SK-N-SH (cell line): Measurements from ENCODE around the gene SLC1A7. TPM values are rescaled to one million over a fixed set of nuclear protein-coding genes. Genes with fewer than 3 reads are reported as not detected.

ENCODE experiments used
- CTCF ChIA-PET: fragments of 300-600, 350-600 bp; formaldehyde crosslinking; extraction: SDS; loops from one replicate; lab custom pipeline; 2021; lab: Yijun Ruan, JAX
- POLR2A ChIA-PET: fragments of 350-600 bp; sonication (Branson Sonifier 250); formaldehyde crosslinking; extraction: SDS; loops from one replicate; lab custom pipeline; 2020; ENCODE audit warnings: antibody characterized with exemption, inconsistent platforms; lab: Yijun Ruan, JAX
- DNase-seq: peaks from one replicate; pipeline ENCODE4 v3.0.0; 2012
- H2AFZ ChIP-seq: fragments of 200-600 bp; sonication (generic); 2 replicates; pipeline ENCODE4 v1.8.1; 2016; ENCODE audit warnings: antibody characterized with exemption, mild to moderate bottlenecking, low read depth
- H3F3A ChIP-seq: fragments of 200-600 bp; sonication (generic); replicated peaks from 2 replicates; pipeline ENCODE3; 2016; ENCODE audit warnings: antibody characterized with exemption, mild to moderate bottlenecking; ENCODE audit not compliant: insufficient read depth
- H3K27ac ChIP-seq, 2 experiments: fragments of 200-500 bp in 1 of 2; fragments of 200-600 bp in 1 of 2; sonication (Bioruptor generic) in 1 of 2; sonication (generic), shearing (Covaris generic) in 1 of 2; 2 replicates each; pipeline versions ENCODE4 v1.5.1 to v1.6.1; 2014 to 2016; ENCODE audit warnings: low read depth in 2 of 2, inconsistent platforms in 1 of 2, low read length in 1 of 2, mild to moderate bottlenecking in 1 of 2, mixed read lengths in 1 of 2
- H3K27me3 ChIP-seq: fragments of 200-600 bp; sonication (generic), shearing (Covaris generic); 2 replicates; pipeline ENCODE4 v1.6.1; 2016; ENCODE audit warnings: mixed run types; ENCODE audit not compliant: insufficient read depth
- H3K36me3 ChIP-seq, 2 experiments: fragments of 200-500 bp in 1 of 2; fragments of 200-600 bp in 1 of 2; sonication (Bioruptor generic) in 1 of 2; sonication (generic) in 1 of 2; replicated peaks in 1 of 2; 2 replicates each; pipeline versions ENCODE3 to v1.5.1; 2014 to 2016; ENCODE audit warnings: low read length in 1 of 2, mild to moderate bottlenecking in 1 of 2; ENCODE audit not compliant: insufficient read depth in 2 of 2, control insufficient read depth in 1 of 2
- H3K4me1 ChIP-seq, 2 experiments: fragments of 200-500 bp in 1 of 2; fragments of 200-600 bp in 1 of 2; sonication (Bioruptor generic) in 1 of 2; sonication (generic), shearing (Covaris generic) in 1 of 2; 2 replicates each; pipeline versions ENCODE4 v1.5.1 to v1.6.1; 2014 to 2016; ENCODE audit warnings: low read depth in 1 of 2, low read length in 1 of 2, mixed run types in 1 of 2; ENCODE audit not compliant: insufficient read depth in 2 of 2, control insufficient read depth in 1 of 2
- H3K4me2 ChIP-seq: fragments of 200-600 bp; sonication (generic), shearing (Covaris generic); 2 replicates; pipeline ENCODE4 v1.6.1; 2017; ENCODE audit warnings: mixed run types
- H3K4me3 ChIP-seq, 2 experiments: fragments of 200-500 bp in 1 of 2; fragments of 200-600 bp in 1 of 2; sonication (Bioruptor generic) in 1 of 2; sonication (generic), shearing (Covaris generic) in 1 of 2; 2 replicates each; pipeline versions ENCODE4 v1.5.1 to v1.8.1; 2014 to 2016; ENCODE audit warnings: low read depth in 2 of 2, inconsistent platforms in 1 of 2, low read length in 1 of 2, mild to moderate bottlenecking in 1 of 2, mixed read lengths in 1 of 2, moderate library complexity in 1 of 2
- H3K79me2 ChIP-seq: fragments of 200-600 bp; sonication (generic); 2 replicates; pipeline ENCODE4 v1.8.1; 2017; ENCODE audit warnings: mild to moderate bottlenecking; ENCODE audit not compliant: insufficient read depth
- H3K9ac ChIP-seq: fragments of 200-600 bp; sonication (generic); 2 replicates; pipeline ENCODE4 v1.6.1; 2017; ENCODE audit warnings: mixed run types
- H3K9me2 ChIP-seq: fragments of 200-600 bp; sonication (generic); 2 replicates; pipeline ENCODE4 v1.6.1; 2017; ENCODE audit warnings: mixed run types
- H3K9me3 ChIP-seq: fragments of 200-600 bp; sonication (generic); 2 replicates; pipeline ENCODE4 v1.6.1; 2017; ENCODE audit warnings: mixed run types, mild to moderate bottlenecking, moderate library complexity
- H4K20me1 ChIP-seq: fragments of 200-600 bp; sonication (generic); 2 replicates; pipeline ENCODE4 v1.6.1; 2017; ENCODE audit warnings: mild to moderate bottlenecking, mixed run types; ENCODE audit not compliant: insufficient read depth
- CHD2 ChIP-seq: fragments of 150-350 bp; IDR thresholded peaks from 2 replicates; pipeline ENCODE4 v1.6.1; 2018; ENCODE audit warnings: low read length; ENCODE audit not compliant: partially characterized antibody
- GABPA ChIP-seq: IDR thresholded peaks from 2 replicates; pipeline ENCODE4 v1.4.0; 2012; ENCODE audit warnings: low read depth, mild to moderate bottlenecking
- JUND ChIP-seq: IDR thresholded peaks from 2 replicates; pipeline ENCODE4 v1.4.0; 2012
- MXI1 ChIP-seq: IDR thresholded peaks from 2 replicates; pipeline ENCODE4 v1.6.1; 2012; ENCODE audit warnings: mild to moderate bottlenecking, low read depth, low read length, improper control_type of control experiment
- PBX3 ChIP-seq: IDR thresholded peaks from 2 replicates; pipeline ENCODE4; 2012
- POLR2AphosphoS5 ChIP-seq: IDR thresholded peaks from 2 replicates; pipeline ENCODE4 v1.6.1; 2012; ENCODE audit warnings: low read depth, low read length
- RAD21 ChIP-seq: IDR thresholded peaks from 2 replicates; pipeline ENCODE4 v1.6.1; 2012; ENCODE audit warnings: mild to moderate bottlenecking, low read length
- RCOR1 ChIP-seq: fragments of 150-350 bp; IDR thresholded peaks from 2 replicates; pipeline ENCODE4 v1.6.1; 2017; ENCODE audit warnings: antibody characterized with exemption, low read length
- REST ChIP-seq: IDR thresholded peaks from 2 replicates; pipeline ENCODE4 v1.6.1; 2012; ENCODE audit warnings: mild to moderate bottlenecking, low read depth, low read length, moderate library complexity
- RFX5 ChIP-seq: IDR thresholded peaks from 2 replicates; pipeline ENCODE4 v1.6.1; 2012; ENCODE audit warnings: mild to moderate bottlenecking, improper control_type of control experiment, low read length
- SIN3A ChIP-seq: IDR thresholded peaks from 2 replicates; pipeline ENCODE4 v1.6.1; 2012; ENCODE audit warnings: low read depth, mild to moderate bottlenecking, low read length, moderate library complexity, borderline replicate concordance
- SMC3 ChIP-seq: IDR thresholded peaks from 2 replicates; pipeline ENCODE4 v1.6.1; 2012; ENCODE audit warnings: low read depth, low read length, improper control_type of control experiment
- TAF1 ChIP-seq: IDR thresholded peaks from 2 replicates; pipeline ENCODE4 v1.6.1; 2012; ENCODE audit warnings: low read depth, mild to moderate bottlenecking, low read length, moderate library complexity, borderline replicate concordance
- TCF12 ChIP-seq: IDR thresholded peaks from 2 replicates; pipeline ENCODE4 v1.4.0; 2012
- TEAD4 ChIP-seq: IDR thresholded peaks from 2 replicates; pipeline ENCODE4 v1.4.0; 2012; ENCODE audit warnings: mild to moderate bottlenecking, borderline replicate concordance; ENCODE audit not compliant: insufficient read depth
- YY1 ChIP-seq: IDR thresholded peaks from 2 replicates; pipeline ENCODE4 v1.4.0; 2012; ENCODE audit warnings: low read depth, mild to moderate bottlenecking
- ZBTB33 ChIP-seq: IDR thresholded peaks from 2 replicates; pipeline ENCODE4 v1.4.0; 2012; ENCODE audit warnings: low read depth, borderline replicate concordance
- WGBS: methylation state at CpG from one replicate; pipeline ENCODE4 v1.1.6; 2017; ENCODE audit warnings: low lambda C conversion rate; 5-methylcytosine and 5-hydroxymethylcytosine counted together
- polyA plus RNA-seq, 3 experiments: library from polyadenylated mRNA; depleted of rRNA; stranded (reverse); fragments of >200 nt; gene quantifications; 2 replicates each; pipeline ENCODE4 v1.2.3, GENCODE V29; 2012
- TF ChIP-seq, protein P1 (sequence below): fragments of 150-350 bp; IDR thresholded peaks from 2 replicates; pipeline ENCODE4 v1.6.1; 2017; ENCODE audit warnings: antibody characterized with exemption, low read length, low read depth, borderline replicate concordance
- TF ChIP-seq, protein P2 (sequence below): IDR thresholded peaks from 2 replicates; pipeline ENCODE4 v1.4.0; 2012; ENCODE audit warnings: low read depth, borderline replicate concordance
- TF ChIP-seq, protein P3 (sequence below): fragments of 150-350 bp; IDR thresholded peaks from 2 replicates; pipeline ENCODE4 v1.6.1; 2016; ENCODE audit warnings: mild to moderate bottlenecking, low read depth, low read length

Gene SLC1A7
- polyA plus RNA-seq, 1 of the 3 experiments (the other 2 are of a cell fraction): not detected

GRCh38 chr1:53145619-53145941 is 3.1 kb upstream of the SLC1A7 start:
- Histone ChIP-seq H3K27ac (peak overlapping the region in 1 of 2 experiments; percentile 96; a peak in 3 of 4 replicates), H3K36me3 (no peaks in the 10 kb centered on the region), H3F3A (peaks cover 19% of the 10 kb centered on the region), H3K4me1 (peaks cover 14 to 20% of the 10 kb centered on the region in 2 experiments; a peak in 3 of 4 replicates), H3K9me2 (no peaks in the 10 kb centered on the region), H3K9me3 (no peaks in the 10 kb centered on the region), H3K79me2 (no peaks in the 10 kb centered on the region)
- WGBS: 18% methylated on average over 5 of the region's 5 CpGs
- no peak for DNase-seq
- ChIA-PET POLR2A (interaction anchor here (0.6 kb wide), 1 partner anchor 541 kb away, joined by 5 read pairs; no protein-coding TSS in a partner anchor), CTCF (no interaction called here)
- TF ChIP-seq YY1 (no peak), MXI1 (no peak), REST (no peak), GABPA (no peak), RCOR1 (no peak), RFX5 (no peak), ZBTB33 (no peak), TEAD4 (no peak), SIN3A (no peak), TCF12 (no peak), RAD21 (no peak), PBX3 (no peak), SMC3 (no peak), POLR2AphosphoS5 (no peak), JUND (no peak), TAF1 (no peak), CHD2 (no peak)
- TF ChIP-seq, protein P1, sequence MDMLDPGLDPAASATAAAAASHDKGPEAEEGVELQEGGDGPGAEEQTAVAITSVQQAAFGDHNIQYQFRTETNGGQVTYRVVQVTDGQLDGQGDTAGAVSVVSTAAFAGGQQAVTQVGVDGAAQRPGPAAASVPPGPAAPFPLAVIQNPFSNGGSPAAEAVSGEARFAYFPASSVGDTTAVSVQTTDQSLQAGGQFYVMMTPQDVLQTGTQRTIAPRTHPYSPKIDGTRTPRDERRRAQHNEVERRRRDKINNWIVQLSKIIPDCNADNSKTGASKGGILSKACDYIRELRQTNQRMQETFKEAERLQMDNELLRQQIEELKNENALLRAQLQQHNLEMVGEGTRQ: no peak
- TF ChIP-seq, protein P2, sequence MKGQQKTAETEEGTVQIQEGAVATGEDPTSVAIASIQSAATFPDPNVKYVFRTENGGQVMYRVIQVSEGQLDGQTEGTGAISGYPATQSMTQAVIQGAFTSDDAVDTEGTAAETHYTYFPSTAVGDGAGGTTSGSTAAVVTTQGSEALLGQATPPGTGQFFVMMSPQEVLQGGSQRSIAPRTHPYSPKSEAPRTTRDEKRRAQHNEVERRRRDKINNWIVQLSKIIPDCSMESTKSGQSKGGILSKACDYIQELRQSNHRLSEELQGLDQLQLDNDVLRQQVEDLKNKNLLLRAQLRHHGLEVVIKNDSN: no peak
- TF ChIP-seq, protein P3, sequence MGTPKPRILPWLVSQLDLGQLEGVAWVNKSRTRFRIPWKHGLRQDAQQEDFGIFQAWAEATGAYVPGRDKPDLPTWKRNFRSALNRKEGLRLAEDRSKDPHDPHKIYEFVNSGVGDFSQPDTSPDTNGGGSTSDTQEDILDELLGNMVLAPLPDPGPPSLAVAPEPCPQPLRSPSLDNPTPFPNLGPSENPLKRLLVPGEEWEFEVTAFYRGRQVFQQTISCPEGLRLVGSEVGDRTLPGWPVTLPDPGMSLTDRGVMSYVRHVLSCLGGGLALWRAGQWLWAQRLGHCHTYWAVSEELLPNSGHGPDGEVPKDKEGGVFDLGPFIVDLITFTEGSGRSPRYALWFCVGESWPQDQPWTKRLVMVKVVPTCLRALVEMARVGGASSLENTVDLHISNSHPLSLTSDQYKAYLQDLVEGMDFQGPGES: no peak
- TF ChIP-seq, all 33 proteins: peak for 0
- Histone ChIP-seq H3K27me3 (no peaks in the 10 kb centered on the region), H3K9ac (peak overlapping the region; percentile 47; the same call in 1 of the 2 replicates), H4K20me1 (no peaks in the 10 kb centered on the region), H3K4me2 (peak overlapping the region; percentile 57), H2AFZ (peak overlapping the region; percentile 70; the same call in 1 of the 2 replicates), H3K4me3 (no peak overlapping the region)
